Measurements from ENCODE around the gene MCU. TPM values are rescaled to one million over a fixed set of nuclear protein-coding genes. Genes with fewer than 3 reads are reported as not detected.

Gene MCU
- polyA plus RNA-seq, 1 donor (not counting 4 experiments of a cell fraction or from before 2014, with no cell fraction given), result 103 TPM

DNA sequence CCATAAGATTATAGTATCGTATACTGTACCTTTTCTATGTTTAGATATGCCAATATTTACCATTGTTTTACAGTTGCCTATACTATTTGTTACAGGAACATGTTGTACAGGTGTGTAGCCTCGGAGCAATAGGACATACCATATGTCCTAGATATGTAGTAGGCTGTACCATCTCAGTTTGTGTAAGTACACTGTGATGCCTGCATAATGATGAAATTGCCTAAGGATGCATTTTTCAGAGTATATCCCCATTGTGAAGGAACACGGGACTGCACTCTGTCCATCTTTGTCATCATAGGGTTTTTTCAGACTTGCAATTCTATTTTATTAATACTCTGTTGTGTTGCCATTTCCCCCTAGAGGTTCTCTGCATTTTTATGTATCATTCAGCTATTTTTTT is 50.1 kb downstream of the MCU start:
- peaks cover 14% of the 10 kb centered on the region for H3K4me1 ChIP-seq (ENCODE audit: control insufficient read depth, extremely low read depth, insufficient read depth, low read length)
- no peaks in the 10 kb centered on the region for H4K20me1 ChIP-seq (ENCODE audit: control insufficient read depth, extremely low read depth, insufficient read depth, low read length)
- H3K36me3 ChIP-seq (ENCODE audit: control insufficient read depth in 2 of 2, extremely low read depth in 1 of 2, insufficient read depth in 2 of 2, low read length in 2 of 2), result no peaks in the 10 kb centered on the region
- peaks cover 2% of the 10 kb centered on the region for H3K9me1 ChIP-seq (ENCODE audit: control insufficient read depth, extremely low read depth, insufficient read depth, low read length)
- no peaks in the 10 kb centered on the region for H3K9me3 ChIP-seq (ENCODE audit: control insufficient read depth, low read depth, low read length)
- no peak overlapping the region for H2AFZ ChIP-seq (ENCODE audit: control insufficient read depth, low read length)
- DNase-seq (ENCODE audit: low read depth, low spot score) (no peak), FAIRE-seq (no peak)
- peaks cover 61% of the 10 kb centered on the region for H3K79me2 ChIP-seq (ENCODE audit: control insufficient read depth, insufficient read depth, low read length)
- H3K27ac ChIP-seq (ENCODE audit: control insufficient read depth, insufficient read depth, low read length), result no peak overlapping the region
- no peak overlapping the region for H3K4me3 ChIP-seq (ENCODE audit: control insufficient read depth in 2 of 3, extremely low read depth in 1 of 3, insufficient read depth in 2 of 3, low read depth in 1 of 3, low read length in 3 of 3)
- no peak overlapping the region for H3K9ac ChIP-seq (ENCODE audit: control insufficient read depth, extremely low read depth, insufficient read depth, low read length)
- dilution Hi-C loops (cut with MboI; ENCODE audit: extremely low pct_ligation_motif_present, low sequenced_read_pairs), result no loop called here
- no peak overlapping the region for H3K4me2 ChIP-seq (ENCODE audit: control insufficient read depth, extremely low read depth, insufficient read depth, low read depth, low read length)
- TF ChIP-seq, protein P1, sequence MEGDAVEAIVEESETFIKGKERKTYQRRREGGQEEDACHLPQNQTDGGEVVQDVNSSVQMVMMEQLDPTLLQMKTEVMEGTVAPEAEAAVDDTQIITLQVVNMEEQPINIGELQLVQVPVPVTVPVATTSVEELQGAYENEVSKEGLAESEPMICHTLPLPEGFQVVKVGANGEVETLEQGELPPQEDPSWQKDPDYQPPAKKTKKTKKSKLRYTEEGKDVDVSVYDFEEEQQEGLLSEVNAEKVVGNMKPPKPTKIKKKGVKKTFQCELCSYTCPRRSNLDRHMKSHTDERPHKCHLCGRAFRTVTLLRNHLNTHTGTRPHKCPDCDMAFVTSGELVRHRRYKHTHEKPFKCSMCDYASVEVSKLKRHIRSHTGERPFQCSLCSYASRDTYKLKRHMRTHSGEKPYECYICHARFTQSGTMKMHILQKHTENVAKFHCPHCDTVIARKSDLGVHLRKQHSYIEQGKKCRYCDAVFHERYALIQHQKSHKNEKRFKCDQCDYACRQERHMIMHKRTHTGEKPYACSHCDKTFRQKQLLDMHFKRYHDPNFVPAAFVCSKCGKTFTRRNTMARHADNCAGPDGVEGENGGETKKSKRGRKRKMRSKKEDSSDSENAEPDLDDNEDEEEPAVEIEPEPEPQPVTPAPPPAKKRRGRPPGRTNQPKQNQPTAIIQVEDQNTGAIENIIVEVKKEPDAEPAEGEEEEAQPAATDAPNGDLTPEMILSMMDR (optimal IDR thresholded peaks at IDR 0.05 in 1 of 3, IDR thresholded peaks at IDR 0.05 in 1 of 3, conservative IDR thresholded peaks at IDR 0.05 in 1 of 3; ENCODE audit: extremely low read depth in 1 of 3, insufficient read depth in 2 of 3, low read length in 3 of 3), result no peak
- no peak for TF ChIP-seq EZH2 (IDR thresholded peaks at IDR 0.05; ENCODE audit: low read length)
- H3K27me3 ChIP-seq (ENCODE audit: control insufficient read depth, extremely low read depth, insufficient read depth, low read length), result no peaks in the 10 kb centered on the region

DNA sequence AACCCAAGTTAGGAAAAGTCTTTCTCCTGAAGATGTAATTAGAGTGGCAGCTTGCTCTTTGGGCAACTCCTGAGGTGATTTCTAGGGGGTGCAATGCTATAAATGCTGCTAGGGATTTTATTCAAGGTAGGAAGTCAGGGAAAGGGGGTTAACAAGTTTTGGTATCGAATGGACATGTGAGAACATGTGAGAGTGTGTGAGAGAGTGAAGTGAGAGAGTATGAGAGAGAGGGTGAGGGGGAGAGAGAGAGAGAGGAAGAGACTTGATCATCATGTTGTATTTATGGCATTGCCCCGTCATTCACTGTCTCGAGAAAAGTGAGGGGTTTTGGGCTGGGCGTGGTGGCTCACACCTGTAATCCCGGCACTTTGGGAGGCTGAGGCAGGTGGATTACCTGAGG is 50.9 kb downstream of the MCU start:
- dilution Hi-C loops (cut with MboI; ENCODE audit: extremely low pct_ligation_motif_present, low sequenced_read_pairs), result no loop called here
- Histone ChIP-seq H3K9me3 (ENCODE audit: control insufficient read depth, low read depth, low read length) (no peaks in the 10 kb centered on the region), H3K79me2 (ENCODE audit: control insufficient read depth, insufficient read depth, low read length) (peaks cover 59% of the 10 kb centered on the region), H3K4me3 (ENCODE audit: control insufficient read depth in 2 of 3, extremely low read depth in 1 of 3, insufficient read depth in 2 of 3, low read depth in 1 of 3, low read length in 3 of 3) (no peak overlapping the region), H3K4me1 (ENCODE audit: control insufficient read depth, extremely low read depth, insufficient read depth, low read length) (peaks cover 14% of the 10 kb centered on the region), H4K20me1 (ENCODE audit: control insufficient read depth, extremely low read depth, insufficient read depth, low read length) (no peaks in the 10 kb centered on the region), H3K4me2 (ENCODE audit: control insufficient read depth, extremely low read depth, insufficient read depth, low read depth, low read length) (peak overlapping the region; percentile 25), H2AFZ (ENCODE audit: control insufficient read depth, low read length) (no peak overlapping the region), H3K27ac (ENCODE audit: control insufficient read depth, insufficient read depth, low read length) (peak overlapping the region; percentile 7), H3K9ac (ENCODE audit: control insufficient read depth, extremely low read depth, insufficient read depth, low read length) (no peak overlapping the region), H3K9me1 (ENCODE audit: control insufficient read depth, extremely low read depth, insufficient read depth, low read length) (peaks cover 2% of the 10 kb centered on the region), H3K27me3 (ENCODE audit: control insufficient read depth, extremely low read depth, insufficient read depth, low read length) (no peaks in the 10 kb centered on the region), H3K36me3 (ENCODE audit: control insufficient read depth in 2 of 2, extremely low read depth in 1 of 2, insufficient read depth in 2 of 2, low read length in 2 of 2) (no peaks in the 10 kb centered on the region)
- FAIRE-seq, result no peak
- DNase-seq (ENCODE audit: low read depth, low spot score), result no peak
- TF ChIP-seq EZH2 (IDR thresholded peaks at IDR 0.05; ENCODE audit: low read length), result no peak
- TF ChIP-seq, protein P1 (optimal IDR thresholded peaks at IDR 0.05 in 1 of 3, IDR thresholded peaks at IDR 0.05 in 1 of 3, conservative IDR thresholded peaks at IDR 0.05 in 1 of 3; ENCODE audit: extremely low read depth in 1 of 3, insufficient read depth in 2 of 3, low read length in 3 of 3), result no peak

Data from keratinocyte (primary cell).